Left ventricle myocardium inferior (tissue), 1 donor: ENCODE results near the gene MTMR3. TPM values are rescaled to one million over a fixed set of nuclear protein-coding genes. Genes with fewer than 3 reads are reported as not detected.

Source experiments
- DNase-seq: peaks from one replicate; pipeline ENCODE4 v3.0.0-alpha.2; 2020
- H3K27ac ChIP-seq: fragments of 200-600 bp; replicated peaks from 2 replicates; pipeline ENCODE4 v1.8.0; 2021
- H3K27me3 ChIP-seq: fragments of 200-600 bp; 2 replicates; pipeline ENCODE4 v1.8.0; 2021; ENCODE audit warnings: low read depth
- H3K36me3 ChIP-seq: fragments of 200-600 bp; 2 replicates; pipeline ENCODE4 v1.8.0; 2021
- H3K4me1 ChIP-seq: fragments of 200-600 bp; 2 replicates; pipeline ENCODE4 v1.8.0; 2021
- H3K4me3 ChIP-seq: fragments of 200-600 bp; 2 replicates; pipeline ENCODE4 v1.8.0; 2021; ENCODE audit warnings: mild to moderate bottlenecking, moderate library complexity
- H3K9me3 ChIP-seq: fragments of 200-600 bp; replicated peaks from 2 replicates; pipeline ENCODE4 v1.8.0; 2021
- intact Hi-C: fragments of 100-400 bp; cut with micrococcal nuclease; formaldehyde crosslinking; loops from one replicate; pipeline ENCODE4 v1.11.0; 2022
- total RNA-seq: library from RNA; stranded (reverse); fragmentation: NEBNext Ultra II Directional; extraction: Animal tissue kit (Norgen Biotek cat#: 25700); gene quantifications from one replicate; pipeline ENCODE4 v1.2.1, GENCODE V29; 2021
- TF ChIP-seq, protein P1 (sequence below): fragments of 200-600 bp; IDR thresholded peaks from 2 replicates; pipeline ENCODE4 v1.8.0; 2021; ENCODE audit warnings: antibody characterized with exemption, mild to moderate bottlenecking, borderline replicate concordance
- donor health status: DM: no; HTN: yes; CAD: no; lungs with severe emphysema.

Gene MTMR3
- total RNA-seq, 1 donor from 2014 or later, result 31.3 TPM

DNA sequence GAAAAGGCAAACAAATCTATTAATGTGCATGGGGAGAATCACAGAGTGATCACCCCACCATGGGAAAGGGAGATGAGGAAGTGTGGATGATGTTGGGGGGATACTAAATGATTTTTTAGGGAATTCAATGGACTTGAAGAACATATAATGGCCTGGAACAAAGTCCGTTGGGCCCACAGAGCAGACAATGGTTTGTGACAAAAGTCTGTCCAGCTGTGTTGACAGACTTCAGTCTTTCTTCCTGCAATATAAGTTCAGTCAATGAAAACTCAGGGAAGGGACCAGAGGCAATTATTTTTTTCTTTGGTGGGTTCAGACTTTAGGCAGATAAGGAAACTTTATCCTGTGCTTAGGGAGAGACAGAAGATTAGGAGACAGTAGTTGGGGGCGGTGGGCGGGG, 179.3 kb downstream of the MTMR3 start:
- no peaks in the 10 kb centered on the region for H3K36me3 ChIP-seq
- H3K27me3 ChIP-seq, result no peaks in the 10 kb centered on the region
- no peak overlapping the region for H3K4me3 ChIP-seq
- peaks cover 46% of the 10 kb centered on the region for H3K9me3 ChIP-seq
- DNase-seq, result no peak
- no peak overlapping the region for H3K27ac ChIP-seq
- H3K4me1 ChIP-seq, result no peaks in the 10 kb centered on the region
- intact Hi-C loops, result no loop called here
- TF ChIP-seq, protein P1, sequence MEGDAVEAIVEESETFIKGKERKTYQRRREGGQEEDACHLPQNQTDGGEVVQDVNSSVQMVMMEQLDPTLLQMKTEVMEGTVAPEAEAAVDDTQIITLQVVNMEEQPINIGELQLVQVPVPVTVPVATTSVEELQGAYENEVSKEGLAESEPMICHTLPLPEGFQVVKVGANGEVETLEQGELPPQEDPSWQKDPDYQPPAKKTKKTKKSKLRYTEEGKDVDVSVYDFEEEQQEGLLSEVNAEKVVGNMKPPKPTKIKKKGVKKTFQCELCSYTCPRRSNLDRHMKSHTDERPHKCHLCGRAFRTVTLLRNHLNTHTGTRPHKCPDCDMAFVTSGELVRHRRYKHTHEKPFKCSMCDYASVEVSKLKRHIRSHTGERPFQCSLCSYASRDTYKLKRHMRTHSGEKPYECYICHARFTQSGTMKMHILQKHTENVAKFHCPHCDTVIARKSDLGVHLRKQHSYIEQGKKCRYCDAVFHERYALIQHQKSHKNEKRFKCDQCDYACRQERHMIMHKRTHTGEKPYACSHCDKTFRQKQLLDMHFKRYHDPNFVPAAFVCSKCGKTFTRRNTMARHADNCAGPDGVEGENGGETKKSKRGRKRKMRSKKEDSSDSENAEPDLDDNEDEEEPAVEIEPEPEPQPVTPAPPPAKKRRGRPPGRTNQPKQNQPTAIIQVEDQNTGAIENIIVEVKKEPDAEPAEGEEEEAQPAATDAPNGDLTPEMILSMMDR, result no peak

DNA sequence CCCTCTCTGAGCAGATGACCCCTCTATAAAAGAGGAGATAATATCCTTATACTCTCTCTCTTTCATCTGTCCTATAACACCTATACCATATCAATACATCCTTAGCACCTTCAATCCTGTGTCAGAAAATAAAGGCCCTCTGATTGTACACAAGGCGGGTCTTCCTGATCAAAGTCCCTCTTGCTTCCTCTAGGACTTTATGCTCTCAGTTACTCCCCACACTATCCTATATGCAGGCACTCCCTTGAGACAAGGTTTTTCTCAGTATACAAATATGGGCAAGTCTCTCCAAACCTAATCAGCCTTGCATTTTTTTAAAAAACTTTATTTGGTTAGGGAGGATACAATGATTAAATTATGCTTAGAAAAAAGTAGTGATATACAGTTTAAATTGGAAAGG, 180.0 kb downstream of the MTMR3 start:
- no peak overlapping the region for H3K4me3 ChIP-seq
- TF ChIP-seq, protein P1, result no peak
- intact Hi-C loops, result no loop called here
- no peaks in the 10 kb centered on the region for H3K4me1 ChIP-seq
- H3K27me3 ChIP-seq, result no peaks in the 10 kb centered on the region
- no peak overlapping the region for H3K27ac ChIP-seq
- peaks cover 39% of the 10 kb centered on the region for H3K9me3 ChIP-seq
- no peak for DNase-seq
- H3K36me3 ChIP-seq, result no peaks in the 10 kb centered on the region

DNA sequence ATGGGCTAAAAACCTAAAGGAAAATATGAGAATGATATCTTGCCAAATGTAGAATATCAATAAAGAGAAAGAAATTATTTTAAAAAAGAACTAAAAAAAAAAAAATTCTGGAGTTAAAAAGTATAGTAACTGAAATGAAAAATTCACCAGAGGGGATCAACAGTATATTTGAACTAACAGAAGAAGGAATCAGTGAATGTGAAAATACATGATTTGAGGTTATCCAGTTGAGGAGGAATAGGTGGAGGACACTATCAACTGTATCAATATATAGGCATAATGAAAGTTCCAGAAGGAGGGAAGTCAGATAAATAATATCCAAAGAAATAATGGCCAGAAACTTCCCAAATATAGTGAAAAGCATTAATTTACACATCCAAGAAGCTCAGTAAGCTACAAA, 181.2 kb downstream of the MTMR3 start:
- intact Hi-C loops, result no loop called here
- no peaks in the 10 kb centered on the region for H3K36me3 ChIP-seq
- H3K4me1 ChIP-seq, result no peaks in the 10 kb centered on the region
- H3K27me3 ChIP-seq, result no peaks in the 10 kb centered on the region
- no peak for DNase-seq
- no peak overlapping the region for H3K27ac ChIP-seq
- TF ChIP-seq, protein P1, result no peak
- peaks cover 36% of the 10 kb centered on the region for H3K9me3 ChIP-seq
- no peak overlapping the region for H3K4me3 ChIP-seq

DNA sequence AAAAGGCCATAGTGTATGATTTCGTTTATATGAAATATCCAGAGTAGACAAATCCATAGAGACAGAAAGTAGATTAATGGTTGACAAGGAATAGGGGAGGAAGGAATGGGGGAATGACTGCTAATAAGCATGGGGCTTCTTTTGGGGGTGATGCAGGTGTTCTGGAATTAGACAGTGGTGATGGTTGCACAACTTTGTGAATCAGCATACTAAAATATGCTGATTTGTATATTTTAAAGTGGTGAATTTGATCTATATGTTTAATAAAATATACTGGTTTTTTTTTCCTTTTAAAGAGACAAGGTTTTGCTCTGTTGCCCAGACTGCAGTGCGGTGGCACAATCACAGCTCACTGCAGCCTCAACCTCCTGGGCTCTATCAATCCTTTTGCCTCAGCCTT, 190.8 kb downstream of the MTMR3 start:
- peaks cover 40% of the 10 kb centered on the region for H3K27me3 ChIP-seq
- intact Hi-C loops, result no loop called here
- TF ChIP-seq, protein P1, result no peak
- no peaks in the 10 kb centered on the region for H3K36me3 ChIP-seq
- DNase-seq, result no peak
- H3K9me3 ChIP-seq, result no peaks in the 10 kb centered on the region
- no peak overlapping the region for H3K4me3 ChIP-seq
- no peaks in the 10 kb centered on the region for H3K4me1 ChIP-seq
- no peak overlapping the region for H3K27ac ChIP-seq

DNA sequence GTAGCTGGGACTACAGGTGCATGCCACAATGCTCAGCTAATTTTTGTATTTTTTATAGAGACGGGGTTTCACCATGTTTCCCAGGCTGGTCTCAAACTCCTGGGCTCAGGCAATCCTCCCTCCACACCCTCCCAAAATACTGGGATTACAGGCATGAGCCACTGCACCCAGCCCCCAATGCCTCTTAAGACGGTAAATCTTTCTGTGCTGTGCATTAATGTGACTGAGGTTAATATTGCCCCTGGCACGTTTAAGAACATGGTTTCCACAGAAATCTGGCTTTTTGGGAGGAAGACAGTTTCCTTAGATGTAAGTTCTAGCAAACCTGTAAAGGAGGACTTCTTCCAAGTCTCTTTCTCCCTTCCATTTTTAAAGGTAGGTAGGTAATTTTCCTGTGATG, 191.2 kb downstream of the MTMR3 start:
- DNase-seq, result no peak
- H3K27me3 ChIP-seq, result peaks cover 44% of the 10 kb centered on the region
- no peak overlapping the region for H3K4me3 ChIP-seq
- TF ChIP-seq, protein P1, result no peak
- H3K27ac ChIP-seq, result no peak overlapping the region
- H3K9me3 ChIP-seq, result no peaks in the 10 kb centered on the region
- no peaks in the 10 kb centered on the region for H3K4me1 ChIP-seq
- no peaks in the 10 kb centered on the region for H3K36me3 ChIP-seq
- intact Hi-C loops, result no loop called here

DNA sequence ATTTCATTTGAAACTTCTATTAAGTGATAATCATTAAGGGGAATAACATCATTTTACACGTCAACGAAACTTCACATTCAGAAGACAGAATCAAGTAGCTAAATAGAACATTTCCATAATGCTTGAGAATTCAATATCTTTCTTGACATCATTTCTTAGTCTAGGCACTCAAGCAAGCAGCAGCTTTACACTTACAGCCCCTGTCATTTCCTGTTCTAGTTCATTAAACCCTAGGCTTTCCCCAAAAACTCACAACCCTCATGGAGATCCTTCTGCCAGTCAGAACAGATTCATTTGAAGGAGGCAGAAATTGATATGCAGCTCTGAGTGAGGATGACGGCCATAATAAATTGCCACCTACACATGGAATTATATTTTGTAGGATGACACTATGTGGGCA, 192.0 kb downstream of the MTMR3 start:
- intact Hi-C loops, result no loop called here
- Histone ChIP-seq H3K9me3 (no peaks in the 10 kb centered on the region), H3K27ac (no peak overlapping the region), H3K36me3 (no peaks in the 10 kb centered on the region), H3K27me3 (peaks cover 52% of the 10 kb centered on the region), H3K4me3 (no peak overlapping the region), H3K4me1 (peaks cover 2% of the 10 kb centered on the region)
- DNase-seq, result no peak
- TF ChIP-seq, protein P1, result no peak
